B cell (primary cell): ENCODE results near the gene QTRT2.

Experiments
- CTCF ChIP-seq: fragments of 200-600 bp; IDR thresholded peaks from one replicate; pipeline ENCODE4 v1.8.0; 2022; ENCODE audit warnings: antibody characterized with exemption, mild to moderate bottlenecking
- EZH2 ChIP-seq: IDR thresholded peaks from 2 replicates; pipeline ENCODE4 v1.6.1; 2012; ENCODE audit warnings: borderline replicate concordance, low read depth, mild to moderate bottlenecking, moderate library complexity, low read length; ENCODE audit not compliant: insufficient read depth, poor library complexity, severe bottlenecking

- no peak for TF ChIP-seq CTCF
- TF ChIP-seq EZH2, result no peak
These were observed 4.3 kb upstream of the QTRT2 start for GRCh38 chr3:114052216-114052615.
